CD4-positive, alpha-beta T cell treated with Interleukin-1 beta for 1 hour (primary cell): ENCODE measurements around the gene COL27A1.

Source experiments
- DNase-seq, 2 donors: peaks; one replicate each; pipeline ENCODE4 v3.0.0-alpha.2; 2020 to 2022

The COL27A1 gene

DNA sequence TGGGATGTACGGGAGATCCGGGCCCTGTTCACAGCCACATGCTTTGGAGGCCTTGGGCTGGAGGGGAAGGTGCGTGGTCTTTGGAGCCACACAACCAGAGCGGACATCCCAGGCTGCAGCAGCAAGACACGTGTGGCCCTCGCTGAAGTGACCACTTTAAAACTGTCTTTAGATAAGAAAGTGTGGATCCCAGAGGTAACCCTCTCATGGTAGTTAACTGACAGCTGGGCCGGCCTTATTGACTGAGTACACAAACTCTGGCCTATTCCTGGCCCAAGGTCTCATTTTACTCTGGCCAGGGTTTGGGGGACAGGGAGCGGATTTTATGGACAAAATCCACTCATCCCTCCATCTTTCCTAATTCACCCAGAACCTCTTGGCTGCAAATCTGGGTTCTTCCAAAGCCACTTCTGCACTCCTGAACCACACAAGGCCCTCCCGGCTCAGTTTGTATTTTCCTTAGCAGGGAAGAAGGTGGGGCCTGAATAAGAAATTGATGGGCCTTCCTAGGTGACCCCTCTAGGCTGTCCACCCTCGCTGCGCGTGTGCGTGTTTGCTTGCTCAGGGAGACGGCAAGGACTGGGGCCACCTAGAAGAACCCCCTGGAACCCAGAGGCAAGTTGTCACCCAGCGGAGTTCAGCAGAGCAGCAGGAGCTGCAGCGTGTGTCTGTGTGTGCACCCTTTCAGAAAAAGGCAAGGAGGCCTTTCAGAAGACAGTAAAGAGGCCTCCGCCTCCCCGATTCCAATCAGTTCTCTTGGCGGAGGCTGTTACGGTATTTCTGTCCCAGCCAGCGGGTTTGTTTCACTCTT lies 94.3 kb downstream of the COL27A1 start:
- DNase-seq, result no peak

DNA sequence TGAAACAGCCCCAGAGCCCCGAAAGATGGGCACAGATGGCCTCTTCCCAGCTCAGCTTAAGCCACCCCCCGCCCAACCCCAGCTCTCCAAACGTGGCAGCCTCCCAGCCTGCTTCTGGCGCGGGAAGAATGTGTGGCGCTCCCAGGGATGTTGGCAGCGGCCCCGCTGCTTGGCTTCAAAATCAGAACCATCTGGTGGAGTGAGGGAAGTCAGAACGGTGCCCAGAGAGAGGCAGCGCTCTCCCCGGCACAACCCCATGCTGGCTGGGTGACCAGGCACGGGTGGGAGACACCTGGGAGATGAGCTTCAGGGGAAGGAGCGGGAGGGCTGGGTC lies 94.9 kb downstream of the COL27A1 start:
- DNase-seq, result no peak

- DNase-seq, result no peak
Measured at GRCh38 chr9:114250648-114251047, 95.3 kb downstream of the COL27A1 start.

DNA sequence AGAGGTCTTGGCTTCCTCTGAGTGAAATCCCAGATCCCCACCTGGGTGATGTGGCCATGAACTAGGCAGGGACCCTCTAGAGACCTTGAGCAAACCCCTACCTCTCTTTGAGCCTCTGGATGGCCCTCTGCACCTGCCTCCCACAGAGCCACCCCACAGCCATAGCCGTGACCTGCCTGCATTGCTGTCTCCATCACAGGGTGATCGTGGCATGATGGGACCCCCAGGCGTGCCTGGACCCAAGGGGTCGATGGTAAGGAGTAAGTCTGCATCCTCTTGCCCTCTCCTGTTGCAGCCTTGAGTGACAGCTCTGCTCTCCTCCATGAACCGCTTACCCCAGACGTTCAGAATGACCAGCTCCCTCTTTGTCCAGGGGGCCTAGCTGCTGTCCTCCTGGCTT lies 97.1 kb downstream of the COL27A1 start:
- DNase-seq, result no peak

GRCh38 chr9:114256827-114257328 lies 101.5 kb downstream of the COL27A1 start:
- DNase-seq, result no peak

GRCh38 chr9:114258218-114258617 lies 102.9 kb downstream of the COL27A1 start:
- DNase-seq, result no peak

DNA sequence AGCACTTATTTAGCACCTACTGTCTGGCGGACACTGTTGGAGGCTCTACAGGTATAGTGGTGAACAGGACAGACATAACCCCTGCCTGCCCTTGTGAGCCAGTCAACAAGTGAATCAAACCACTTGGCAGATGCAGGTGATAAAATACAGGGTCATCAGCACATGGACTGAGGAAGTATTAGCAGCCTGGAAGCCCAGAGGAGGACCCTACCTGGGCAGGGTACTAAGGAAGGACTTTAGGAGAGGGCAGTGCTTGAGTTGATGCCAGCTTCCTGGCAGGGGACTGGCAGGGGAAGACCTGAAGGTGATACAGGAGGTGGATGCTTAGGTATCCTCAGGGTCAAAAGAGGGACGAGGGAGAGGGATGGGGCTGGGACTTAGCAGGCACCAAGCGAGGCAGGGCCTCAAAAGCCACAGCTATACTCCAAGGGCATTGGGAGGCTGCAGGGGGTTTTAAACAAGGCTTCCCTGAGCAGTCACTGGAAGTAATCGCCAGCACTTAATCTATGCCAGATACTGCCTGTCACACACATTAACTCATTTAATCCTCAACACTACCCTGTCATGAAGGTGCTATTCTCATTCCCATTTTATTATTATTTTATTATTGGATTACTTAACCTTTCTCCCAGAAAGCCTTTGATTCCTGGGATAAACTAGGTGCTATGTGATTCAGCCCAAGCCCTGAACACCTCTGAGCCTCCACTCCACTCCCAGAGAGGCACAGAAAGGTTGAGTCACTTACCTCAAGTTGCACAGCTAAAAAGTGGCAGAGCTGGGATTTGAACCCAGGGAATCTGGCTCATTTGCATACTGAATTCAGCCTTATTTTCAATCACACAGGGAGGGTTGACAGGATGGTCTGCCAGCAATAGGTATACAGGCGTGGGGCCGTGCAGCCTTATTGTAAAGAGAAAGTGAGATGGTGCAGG lies 103.8 kb downstream of the COL27A1 start:
- DNase-seq, result no peak

DNA sequence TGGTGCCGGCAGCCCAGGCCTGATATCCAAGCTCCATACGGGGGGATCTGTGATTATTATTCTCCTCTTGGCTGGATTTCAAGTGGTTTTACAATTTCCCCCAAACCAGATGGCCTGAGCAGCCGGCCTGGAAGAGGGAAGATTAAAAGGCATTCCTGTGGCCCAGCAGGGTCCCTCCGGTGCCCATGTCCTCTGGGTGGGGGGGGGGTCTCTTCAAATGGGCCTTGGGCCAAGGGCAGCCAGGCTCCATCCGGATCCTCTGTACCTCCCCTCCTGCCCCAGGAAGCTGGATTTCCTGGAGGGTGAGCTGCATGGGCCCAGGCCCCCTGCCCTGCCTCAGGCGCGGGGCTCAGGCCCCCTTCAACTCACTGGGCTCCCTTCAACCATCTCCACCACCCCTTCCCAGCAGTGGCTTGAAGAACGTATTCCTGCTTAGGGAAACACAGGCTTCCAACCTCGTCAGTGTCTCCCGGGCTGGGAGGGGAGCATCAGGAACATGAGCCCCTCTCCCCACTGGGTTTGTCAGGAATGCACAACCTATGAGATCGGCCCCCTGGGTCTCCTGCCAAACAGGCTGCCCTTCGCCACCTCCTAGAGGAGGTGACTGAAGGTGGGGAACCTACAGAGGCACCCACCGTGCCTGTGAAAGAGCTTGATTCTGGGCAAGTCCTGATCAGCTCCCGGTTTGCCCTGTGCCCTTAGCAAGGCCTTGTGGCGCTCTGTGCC lies 104.6 kb downstream of the COL27A1 start:
- DNase-seq, result no peak

- no peak for DNase-seq
Measured at GRCh38 chr9:114261026-114261425, 105.7 kb downstream of the COL27A1 start.

- no peak for DNase-seq
Measured at GRCh38 chr9:114261987-114262386, 106.7 kb downstream of the COL27A1 start.

- DNase-seq, result no peak
Measured at GRCh38 chr9:114263853-114264510, 108.6 kb downstream of the COL27A1 start.

DNA sequence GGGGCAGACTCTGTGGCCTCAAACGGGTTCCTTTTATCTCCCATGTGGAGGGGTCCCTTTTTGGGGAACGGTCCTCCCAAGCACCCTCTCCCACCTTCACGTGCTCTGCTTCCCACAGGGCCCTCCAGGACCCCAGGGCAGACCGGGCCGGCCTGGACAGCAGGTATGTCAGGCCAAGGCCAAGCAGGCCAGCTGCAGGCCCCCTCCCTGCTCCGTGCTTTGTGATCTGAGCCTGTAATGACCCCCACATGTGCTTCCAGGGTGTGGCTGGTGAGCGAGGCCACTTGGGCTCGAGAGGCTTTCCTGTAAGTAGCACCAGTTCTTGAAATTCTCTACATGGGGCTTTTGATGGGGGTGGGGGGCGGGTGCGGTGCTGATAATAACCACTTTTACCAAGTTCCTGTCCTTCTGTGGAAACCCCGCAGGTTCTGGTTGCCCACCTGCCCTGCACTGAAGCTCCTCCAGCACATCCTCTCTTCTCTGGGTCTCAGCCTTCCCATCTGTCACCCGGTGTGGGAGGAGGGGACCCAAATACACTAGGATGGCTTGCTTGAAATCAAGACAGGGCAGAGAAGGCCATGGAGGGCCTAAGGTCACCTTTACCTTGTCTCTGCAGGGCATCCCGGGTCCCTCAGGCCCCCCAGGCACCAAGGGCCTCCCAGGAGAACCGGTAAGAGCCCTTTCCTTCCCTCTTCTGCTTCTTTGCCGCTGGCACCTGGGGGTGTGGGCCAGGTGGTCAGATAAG lies 109.6 kb downstream of the COL27A1 start:
- DNase-seq, result no peak

DNA sequence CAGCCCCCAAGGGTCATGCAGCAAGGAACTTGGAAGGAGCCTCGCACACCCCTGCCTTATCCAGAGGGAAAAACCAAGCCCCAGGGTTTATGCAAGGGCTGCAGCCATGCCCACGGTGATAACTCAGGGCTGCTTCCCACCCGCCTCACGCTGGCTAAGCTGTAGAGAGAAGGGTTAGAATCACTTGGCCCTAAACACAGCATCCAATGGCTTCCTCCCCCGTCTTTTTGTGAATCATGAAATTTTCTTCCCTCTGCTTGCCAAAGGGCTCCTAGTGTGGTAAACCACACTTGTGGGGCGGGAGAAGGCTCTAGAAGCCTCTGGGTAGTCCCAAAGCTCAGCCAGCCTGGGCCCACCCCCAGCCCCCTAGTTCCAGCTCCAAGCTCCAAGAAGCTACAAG lies 111.6 kb downstream of the COL27A1 start:
- DNase-seq, result no peak

GRCh38 chr9:114269023-114269422 lies 113.7 kb downstream of the COL27A1 start:
- no peak for DNase-seq

GRCh38 chr9:114270120-114270975 lies 115.0 kb downstream of the COL27A1 start:
- no peak for DNase-seq

GRCh38 chr9:114271556-114272510 lies 116.5 kb downstream of the COL27A1 start:
- DNase-seq, result no peak

DNA sequence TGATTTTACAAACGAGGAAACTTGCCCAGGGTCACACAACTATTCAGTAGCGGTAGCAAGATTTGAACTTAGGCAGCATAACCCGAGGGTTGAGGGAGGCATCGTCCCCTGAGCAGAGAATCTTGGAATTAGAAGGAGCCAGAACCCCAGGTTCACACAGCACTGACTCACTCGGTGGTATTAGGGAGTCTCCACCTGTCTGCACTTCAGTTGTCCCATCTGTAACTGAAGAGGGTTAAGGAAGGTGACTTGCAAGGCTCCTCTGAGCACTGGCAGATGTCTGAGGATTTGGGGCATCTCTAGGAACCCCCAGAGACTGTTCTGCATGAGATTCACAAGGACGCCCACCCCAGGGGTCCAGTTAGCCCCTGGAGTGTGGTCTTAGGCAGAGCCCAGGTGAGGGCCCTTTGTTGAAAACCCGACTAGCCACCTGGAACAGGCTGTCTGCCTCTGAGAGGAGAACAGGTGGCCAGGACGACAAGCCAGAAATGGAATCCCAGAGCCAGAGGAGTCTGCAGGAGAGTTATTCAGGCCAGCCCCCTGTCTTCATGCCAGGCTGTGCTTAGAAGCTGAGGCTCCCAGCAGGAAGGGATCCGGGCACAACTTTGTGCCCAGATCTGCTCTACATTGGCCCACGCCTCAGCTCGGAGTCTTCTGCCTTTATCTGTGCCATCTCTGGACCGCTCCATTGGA lies 117.5 kb downstream of the COL27A1 start:
- no peak for DNase-seq

DNA sequence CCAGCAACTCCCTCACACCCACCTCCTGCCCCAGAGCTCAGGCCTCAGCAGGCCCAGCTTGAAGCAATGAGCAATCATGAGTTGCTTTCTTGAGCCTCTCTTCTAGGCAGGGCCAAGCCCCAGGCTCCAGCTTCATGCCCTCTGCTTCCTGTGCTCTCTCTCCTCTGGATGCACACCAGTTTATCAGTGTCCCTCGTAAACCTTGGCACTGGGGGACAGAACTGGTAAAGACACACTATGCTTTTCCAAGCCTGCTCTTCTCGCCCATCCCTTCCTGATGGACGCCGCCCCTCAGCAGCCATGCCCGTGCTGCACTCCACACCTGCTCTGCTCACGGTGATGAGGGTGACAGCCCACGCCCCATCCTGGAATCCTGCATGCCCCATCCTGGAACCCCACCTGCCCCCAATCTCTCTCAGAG lies 118.1 kb downstream of the COL27A1 start:
- no peak for DNase-seq

GRCh38 chr9:114274217-114274616 lies 118.9 kb downstream of the COL27A1 start:
- DNase-seq, result no peak
